Astrocyte (in vitro differentiated cells and primary cell): ENCODE data around the gene PLA2G4E.

ENCODE experiments used
- EZH2 ChIP-seq: IDR thresholded peaks from 2 replicates; pipeline ENCODE4 v1.6.1; 2012; ENCODE audit warnings: mild to moderate bottlenecking, low read length, inconsistent platforms; ENCODE audit not compliant: insufficient read depth
- TF ChIP-seq, protein P1 (sequence below): IDR thresholded peaks from 2 replicates; pipeline ENCODE4 v1.5.1; 2011; ENCODE audit warnings: low read depth, mild to moderate bottlenecking, inconsistent platforms, low read length, moderate library complexity; ENCODE audit not compliant: insufficient read depth

DNA sequence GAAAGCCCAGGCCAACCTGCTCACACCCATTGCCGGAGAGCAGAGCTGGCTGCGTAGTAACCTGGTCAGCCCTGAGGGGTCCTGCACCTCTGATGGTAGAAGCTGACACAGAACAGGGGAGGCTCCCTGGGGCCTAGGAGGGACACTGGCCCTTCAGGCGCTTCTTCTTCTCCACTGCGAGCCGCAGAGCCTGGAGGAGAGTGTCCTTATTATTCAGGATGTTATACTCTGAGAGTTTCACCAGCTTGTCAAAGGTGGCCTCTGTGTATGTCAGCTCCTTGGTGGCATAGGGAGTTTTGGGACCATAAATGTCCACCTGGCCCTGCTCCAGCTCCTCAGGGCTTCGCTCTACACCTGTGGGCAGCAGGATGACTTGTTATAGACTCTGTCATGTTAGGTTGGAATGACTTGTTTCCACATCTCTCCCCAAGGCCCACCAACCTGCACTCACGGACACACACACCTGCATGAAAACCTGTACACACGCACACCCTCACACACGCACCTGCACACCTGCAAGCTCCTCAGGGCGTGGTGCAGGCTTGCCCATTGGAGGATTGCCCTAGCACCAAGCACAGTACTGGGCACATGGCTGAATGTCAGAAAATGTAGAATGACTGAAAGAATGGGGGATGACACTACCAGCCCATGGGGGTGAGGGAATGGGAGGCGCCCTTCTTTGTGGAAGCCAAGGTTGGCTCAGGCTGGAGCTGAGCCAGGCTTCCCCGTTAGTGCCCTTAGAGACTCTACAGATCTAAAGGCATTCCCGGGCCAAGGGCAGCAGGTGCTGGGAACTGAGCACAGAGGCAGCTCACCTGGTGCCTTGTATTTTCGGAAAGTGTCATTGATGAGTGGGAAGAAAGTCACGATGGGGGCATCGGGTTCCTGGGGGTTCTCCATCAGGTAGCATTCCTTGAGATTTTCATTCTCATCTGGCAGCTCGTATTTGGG, 36.9 kb downstream of the PLA2G4E start:
- TF ChIP-seq EZH2 = no peak
- TF ChIP-seq, protein P1, sequence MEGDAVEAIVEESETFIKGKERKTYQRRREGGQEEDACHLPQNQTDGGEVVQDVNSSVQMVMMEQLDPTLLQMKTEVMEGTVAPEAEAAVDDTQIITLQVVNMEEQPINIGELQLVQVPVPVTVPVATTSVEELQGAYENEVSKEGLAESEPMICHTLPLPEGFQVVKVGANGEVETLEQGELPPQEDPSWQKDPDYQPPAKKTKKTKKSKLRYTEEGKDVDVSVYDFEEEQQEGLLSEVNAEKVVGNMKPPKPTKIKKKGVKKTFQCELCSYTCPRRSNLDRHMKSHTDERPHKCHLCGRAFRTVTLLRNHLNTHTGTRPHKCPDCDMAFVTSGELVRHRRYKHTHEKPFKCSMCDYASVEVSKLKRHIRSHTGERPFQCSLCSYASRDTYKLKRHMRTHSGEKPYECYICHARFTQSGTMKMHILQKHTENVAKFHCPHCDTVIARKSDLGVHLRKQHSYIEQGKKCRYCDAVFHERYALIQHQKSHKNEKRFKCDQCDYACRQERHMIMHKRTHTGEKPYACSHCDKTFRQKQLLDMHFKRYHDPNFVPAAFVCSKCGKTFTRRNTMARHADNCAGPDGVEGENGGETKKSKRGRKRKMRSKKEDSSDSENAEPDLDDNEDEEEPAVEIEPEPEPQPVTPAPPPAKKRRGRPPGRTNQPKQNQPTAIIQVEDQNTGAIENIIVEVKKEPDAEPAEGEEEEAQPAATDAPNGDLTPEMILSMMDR = no peak
